Loucy (cell line): ENCODE data around the gene ENPP1.

ENCODE experiments used
- H2AFZ ChIP-seq: fragments of 200-600 bp; sonication (generic); 2 replicates; pipeline ENCODE4 v1.6.0; 2016; ENCODE audit warnings: antibody characterized with exemption, mild to moderate bottlenecking, low read length, moderate library complexity
- H3F3A ChIP-seq: fragments of 200-600 bp; 2 replicates; pipeline ENCODE4 v1.6.0; 2016; ENCODE audit warnings: antibody characterized with exemption, low read depth, mild to moderate bottlenecking
- H3K27me3 ChIP-seq: fragments of 200-600 bp; sonication (generic); 2 replicates; pipeline ENCODE4 v1.6.1; 2014; ENCODE audit warnings: low read length, mild to moderate bottlenecking; ENCODE audit not compliant: insufficient read depth, poor library complexity, severe bottlenecking
- H3K36me3 ChIP-seq: fragments of 200-600 bp; sonication (generic); 2 replicates; pipeline ENCODE4 v1.6.1; 2016; ENCODE audit warnings: low read length; ENCODE audit not compliant: insufficient read depth
- H3K4me1 ChIP-seq: fragments of 200-600 bp; sonication (generic); 2 replicates; pipeline ENCODE4 v1.5.1; 2014; ENCODE audit warnings: low read length, mild to moderate bottlenecking; ENCODE audit not compliant: insufficient read depth, poor library complexity, severe bottlenecking
- H3K4me2 ChIP-seq: fragments of 200-600 bp; sonication (generic); 2 replicates; pipeline ENCODE4 v1.6.0; 2014; ENCODE audit warnings: antibody characterized with exemption, low read length, low read depth, mild to moderate bottlenecking; ENCODE audit not compliant: poor library complexity, severe bottlenecking
- H3K4me3 ChIP-seq: fragments of 200-600 bp; sonication (generic); 2 replicates; pipeline ENCODE4 v1.5.1; 2014; ENCODE audit warnings: low read length, mild to moderate bottlenecking, mixed read lengths; ENCODE audit not compliant: poor library complexity, severe bottlenecking
- H3K79me2 ChIP-seq: fragments of 200-600 bp; sonication (generic); 2 replicates; pipeline ENCODE4 v1.6.1; 2014; ENCODE audit warnings: low read length; ENCODE audit not compliant: insufficient read depth
- H3K9ac ChIP-seq: fragments of 200-600 bp; sonication (generic); 2 replicates; pipeline ENCODE4 v1.6.0; 2014; ENCODE audit warnings: mild to moderate bottlenecking, low read depth, low read length, moderate library complexity; ENCODE audit not compliant: poor library complexity, severe bottlenecking
- H3K9me2 ChIP-seq: fragments of 200-600 bp; sonication (generic); replicated peaks from 2 replicates; pipeline ENCODE4 v1.6.1; 2016; ENCODE audit warnings: low read depth, low read length, mixed read lengths
- H3K9me3 ChIP-seq: fragments of 200-600 bp; sonication (generic); 2 replicates; pipeline ENCODE4 v1.6.1; 2014; ENCODE audit warnings: mild to moderate bottlenecking, antibody characterized with exemption, low read length, low read depth; ENCODE audit not compliant: insufficient read depth
- H4K20me1 ChIP-seq: fragments of 200-600 bp; sonication (generic); 2 replicates; pipeline ENCODE4 v1.6.0; 2014; ENCODE audit warnings: antibody characterized with exemption, low read length, mild to moderate bottlenecking; ENCODE audit not compliant: insufficient read depth, poor library complexity, severe bottlenecking
- EZH2phosphoT487 ChIP-seq: fragments of 200-600 bp; IDR thresholded peaks from 2 replicates; pipeline ENCODE4 v1.6.1; 2018; ENCODE audit warnings: antibody characterized with exemption, mild to moderate bottlenecking, moderate library complexity, borderline replicate concordance
- TF ChIP-seq, protein P1 (sequence below): fragments of 200-600 bp; sonication (generic); conservative IDR thresholded peaks from 2 replicates; pipeline ENCODE4 v1.5.1; 2014; ENCODE audit warnings: mild to moderate bottlenecking, antibody characterized with exemption, low read length

ENPP1 gene

GRCh38 chr6:131821010-131821807 lies 13.4 kb downstream of the ENPP1 start:
- H4K20me1 ChIP-seq = no peaks in the 10 kb centered on the region
- H2AFZ ChIP-seq = no peak overlapping the region
- no peaks in the 10 kb centered on the region for H3K79me2 ChIP-seq
- H3K4me1 ChIP-seq = no peaks in the 10 kb centered on the region
- no peak overlapping the region for H3K4me2 ChIP-seq
- no peaks in the 10 kb centered on the region for H3K27me3 ChIP-seq
- no peaks in the 10 kb centered on the region for H3F3A ChIP-seq
- TF ChIP-seq, protein P1, sequence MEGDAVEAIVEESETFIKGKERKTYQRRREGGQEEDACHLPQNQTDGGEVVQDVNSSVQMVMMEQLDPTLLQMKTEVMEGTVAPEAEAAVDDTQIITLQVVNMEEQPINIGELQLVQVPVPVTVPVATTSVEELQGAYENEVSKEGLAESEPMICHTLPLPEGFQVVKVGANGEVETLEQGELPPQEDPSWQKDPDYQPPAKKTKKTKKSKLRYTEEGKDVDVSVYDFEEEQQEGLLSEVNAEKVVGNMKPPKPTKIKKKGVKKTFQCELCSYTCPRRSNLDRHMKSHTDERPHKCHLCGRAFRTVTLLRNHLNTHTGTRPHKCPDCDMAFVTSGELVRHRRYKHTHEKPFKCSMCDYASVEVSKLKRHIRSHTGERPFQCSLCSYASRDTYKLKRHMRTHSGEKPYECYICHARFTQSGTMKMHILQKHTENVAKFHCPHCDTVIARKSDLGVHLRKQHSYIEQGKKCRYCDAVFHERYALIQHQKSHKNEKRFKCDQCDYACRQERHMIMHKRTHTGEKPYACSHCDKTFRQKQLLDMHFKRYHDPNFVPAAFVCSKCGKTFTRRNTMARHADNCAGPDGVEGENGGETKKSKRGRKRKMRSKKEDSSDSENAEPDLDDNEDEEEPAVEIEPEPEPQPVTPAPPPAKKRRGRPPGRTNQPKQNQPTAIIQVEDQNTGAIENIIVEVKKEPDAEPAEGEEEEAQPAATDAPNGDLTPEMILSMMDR = no peak
- no peak for TF ChIP-seq EZH2phosphoT487
- no peak overlapping the region for H3K9ac ChIP-seq
- no peaks in the 10 kb centered on the region for H3K36me3 ChIP-seq
- no peak overlapping the region for H3K4me3 ChIP-seq
- no peaks in the 10 kb centered on the region for H3K9me3 ChIP-seq
- H3K9me2 ChIP-seq = no peaks in the 10 kb centered on the region

- Histone ChIP-seq H3K4me2 (no peak overlapping the region), H3K79me2 (no peaks in the 10 kb centered on the region), H3K9me2 (no peaks in the 10 kb centered on the region), H4K20me1 (no peaks in the 10 kb centered on the region), H3F3A (no peaks in the 10 kb centered on the region), H3K36me3 (no peaks in the 10 kb centered on the region), H3K4me1 (no peaks in the 10 kb centered on the region), H3K9ac (no peak overlapping the region), H3K27me3 (no peaks in the 10 kb centered on the region), H2AFZ (no peak overlapping the region), H3K9me3 (no peaks in the 10 kb centered on the region), H3K4me3 (no peak overlapping the region)
- TF ChIP-seq, protein P1 = no peak
- TF ChIP-seq EZH2phosphoT487 = no peak
Observed at GRCh38 chr6:131822119-131822518, 14.3 kb downstream of the ENPP1 start.

- no peak overlapping the region for H3K9ac ChIP-seq
- no peaks in the 10 kb centered on the region for H3K9me2 ChIP-seq
- no peak overlapping the region for H2AFZ ChIP-seq
- H3K4me1 ChIP-seq = no peaks in the 10 kb centered on the region
- H3K4me2 ChIP-seq = no peak overlapping the region
- no peaks in the 10 kb centered on the region for H3K79me2 ChIP-seq
- H3K9me3 ChIP-seq = no peaks in the 10 kb centered on the region
- H3F3A ChIP-seq = no peaks in the 10 kb centered on the region
- no peak for TF ChIP-seq EZH2phosphoT487
- TF ChIP-seq, protein P1 = no peak
- H3K4me3 ChIP-seq = no peak overlapping the region
- H3K36me3 ChIP-seq = no peaks in the 10 kb centered on the region
- H4K20me1 ChIP-seq = no peaks in the 10 kb centered on the region
- no peaks in the 10 kb centered on the region for H3K27me3 ChIP-seq
Observed at GRCh38 chr6:131823276-131823902, 15.6 kb downstream of the ENPP1 start.
